ENCODE measurements around the gene GK. TPM values are rescaled to one million over a fixed set of nuclear protein-coding genes. Genes with fewer than 3 reads are reported as not detected.

Gene GK
- total RNA-seq, 1 experiment from 2014 or later: 9.8 TPM

DNA sequence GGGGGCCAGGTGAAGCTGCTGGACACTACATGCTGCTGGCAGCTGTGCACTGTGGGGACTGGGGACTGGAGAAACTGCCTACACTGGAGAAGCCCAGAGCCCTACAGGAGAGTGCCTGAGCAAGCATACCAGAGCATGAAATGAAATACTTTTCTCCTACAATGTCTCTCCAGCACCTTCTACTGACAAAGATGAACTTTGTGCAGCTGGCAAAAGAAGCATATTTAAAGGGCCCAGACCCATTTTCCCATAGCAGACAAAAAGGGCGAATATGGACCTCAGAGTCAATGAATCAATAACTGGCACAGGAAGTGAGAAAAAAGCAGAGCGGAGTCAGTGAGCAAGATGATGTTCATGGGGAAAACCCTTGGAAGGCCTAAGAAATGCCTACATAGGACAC lies 30.9 kb upstream of the GK start:
- Histone ChIP-seq H4K8ac (replicated peaks; ENCODE audit: insufficient read length, low read depth, low read length) (no peak overlapping the region), H2AK5ac (ENCODE audit: insufficient read length, low read length) (no peak overlapping the region), H4K5ac (ENCODE audit: insufficient read length, low read depth, low read length) (no peak overlapping the region), H3K18ac (ENCODE audit: insufficient read length, low read depth, low read length) (no peak overlapping the region), H3K4me2 (ENCODE audit: insufficient read depth, insufficient read length, low read length) (no peak overlapping the region), H2BK20ac (ENCODE audit: low read depth, low read length, poor library complexity, severe bottlenecking) (no peak overlapping the region), H2AFZ (ENCODE audit: low read length) (no peak overlapping the region), H2BK5ac (ENCODE audit: insufficient read length, low read length) (no peak overlapping the region), H3K23ac (ENCODE audit: insufficient read length, low read depth, low read length) (no peak overlapping the region), H3K4ac (ENCODE audit: low read depth, low read length) (no peak overlapping the region), H2BK12ac (ENCODE audit: insufficient read length, low read depth, low read length) (no peak overlapping the region), H3K4me1 (ENCODE audit: insufficient read depth, low read length) (no peaks in the 10 kb centered on the region; the same call in 1 of the 2 replicates), H3K14ac (ENCODE audit: insufficient read depth, low read length) (no peak overlapping the region), H4K20me1 (ENCODE audit: control insufficient read depth, insufficient read depth, insufficient read length) (no peaks in the 10 kb centered on the region), H3K23me2 (ENCODE audit: insufficient read length, low read depth, low read length, poor library complexity, severe bottlenecking) (no peaks in the 10 kb centered on the region), H3K9me3 (ENCODE audit: control insufficient read depth, low read depth, low read length) (peaks cover 9% of the 10 kb centered on the region), H3K79me2 (ENCODE audit: insufficient read depth, low read length) (no peaks in the 10 kb centered on the region), H3T11ph (ENCODE audit: low read length) (no peak overlapping the region), H3K9ac (ENCODE audit: extremely low read depth, insufficient read length, low read length) (no peak overlapping the region), H3K79me1 (ENCODE audit: insufficient read depth, low read depth, low read length, poor library complexity, severe bottlenecking) (no peaks in the 10 kb centered on the region), H3K27me3 (ENCODE audit: insufficient read depth, low read length) (no peaks in the 10 kb centered on the region), H3K27ac (ENCODE audit: insufficient read length, low read depth, low read length) (no peak overlapping the region), H2BK15ac (ENCODE audit: low read depth, low read length) (no peak overlapping the region), H2BK120ac (ENCODE audit: low read depth, low read length, poor library complexity, severe bottlenecking) (no peak overlapping the region), H3K56ac (ENCODE audit: insufficient read length, low read depth, low read length) (no peak overlapping the region), H4K91ac (ENCODE audit: insufficient read length, low read depth, low read length) (no peak overlapping the region)
- DNase-seq: no peak
- Mint-ChIP-seq H3K4me1 (peaks cover 7 to 9% of the 10 kb centered on the region in 2 experiments; a peak in 3 of 4 replicates), H3K9me3 (peaks cover 39 to 61% of the 10 kb centered on the region in 2 experiments), H3K36me3 (ENCODE audit: insufficient read depth in 1 of 3, low read depth in 3 of 3) (peaks cover 5 to 20% (median 9%) of the 10 kb centered on the region in 3 experiments; a peak in 6 of 7 replicates), H3K27ac (no peak overlapping the region), H3K4me3 (no peak overlapping the region), H3K27me3 (ENCODE audit: low read depth) (no peaks in the 10 kb centered on the region)
- no peak for TF ChIP-seq CTCF (conservative IDR thresholded peaks at IDR 0.05)
- WGBS (ENCODE audit: extremely low coverage, insufficient read length, low lambda C conversion rate): no CpG with 5 or more reads among the region's 2 CpGs
